T-helper 9 cell (primary cell): ENCODE data around the gene LRRC2.
"Not testable (repeated sequence)": the region's sequence is repeated elsewhere in the genome, so short reads cannot be mapped to it uniquely, and the experiment has no call there.

Experiments
- DNase-seq: peaks from one replicate; pipeline ENCODE4 v3.0.0-alpha.2; 2020

Gene LRRC2

GRCh38 chr3:46495901-46496456 is 70.1 kb downstream of the LRRC2 start:
- DNase-seq, result no peak

GRCh38 chr3:46494491-46494890 is 71.6 kb downstream of the LRRC2 start:
- DNase-seq, result not testable (repeated sequence)

- DNase-seq, result no peak
Measured at GRCh38 chr3:46492890-46493547, 73.1 kb downstream of the LRRC2 start.

- no peak for DNase-seq
Measured at GRCh38 chr3:46491089-46492070, 74.7 kb downstream of the LRRC2 start.

GRCh38 chr3:46490338-46491084 is 75.6 kb downstream of the LRRC2 start:
- no peak for DNase-seq

DNA sequence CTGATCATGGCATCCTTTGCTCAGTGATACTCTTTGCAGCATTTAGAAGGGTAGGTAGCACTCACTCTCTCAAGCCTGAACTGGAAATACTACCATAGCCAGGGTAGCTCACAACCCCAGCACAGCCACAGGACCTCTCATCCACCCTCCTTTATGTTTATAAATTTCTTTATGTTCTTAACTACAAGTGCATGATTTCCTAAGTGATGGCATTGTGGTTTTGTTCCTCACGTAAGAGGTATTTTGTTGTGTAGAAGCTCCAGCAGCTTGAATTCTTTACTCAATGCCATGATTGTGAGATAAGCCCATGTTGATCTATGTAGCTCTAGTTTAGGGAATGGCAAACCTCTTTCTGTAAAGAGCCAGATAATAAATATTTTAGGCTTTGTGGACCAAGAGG is 76.2 kb downstream of the LRRC2 start:
- DNase-seq, result no peak

GRCh38 chr3:46489381-46489780 is 76.7 kb downstream of the LRRC2 start:
- DNase-seq, result no peak

DNA sequence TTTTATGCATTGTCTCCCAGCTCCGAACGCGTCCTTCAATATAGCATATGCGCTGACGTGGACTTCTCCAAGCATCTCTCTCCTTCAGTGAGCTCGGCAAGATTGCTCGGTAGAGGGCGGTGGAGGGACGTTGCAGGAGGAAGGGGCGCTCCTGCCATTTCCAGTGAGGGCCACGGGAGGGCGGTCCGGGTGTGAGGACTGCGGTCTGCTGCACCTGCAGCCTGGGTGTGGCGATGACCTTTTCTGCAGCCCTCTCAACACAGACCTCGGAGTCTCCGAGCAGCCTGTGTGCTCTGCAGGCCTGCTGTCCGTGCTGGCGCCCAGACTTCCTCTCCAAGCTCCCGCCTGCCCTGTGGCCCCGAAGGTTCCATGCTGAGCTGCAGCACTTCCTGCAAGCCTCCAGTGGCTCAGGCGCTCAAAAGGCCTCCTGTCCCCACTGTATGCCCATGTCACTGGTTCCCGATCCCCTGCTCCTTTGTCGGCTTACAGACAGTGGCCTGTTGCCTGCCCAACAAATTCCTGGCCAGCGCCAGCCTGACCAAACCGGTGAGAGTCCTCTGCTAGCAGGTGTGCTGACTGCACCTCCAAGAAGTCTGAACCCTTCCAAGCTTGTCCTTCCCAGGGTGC is 77.3 kb downstream of the LRRC2 start:
- DNase-seq, result peak; percentile 91

DNA sequence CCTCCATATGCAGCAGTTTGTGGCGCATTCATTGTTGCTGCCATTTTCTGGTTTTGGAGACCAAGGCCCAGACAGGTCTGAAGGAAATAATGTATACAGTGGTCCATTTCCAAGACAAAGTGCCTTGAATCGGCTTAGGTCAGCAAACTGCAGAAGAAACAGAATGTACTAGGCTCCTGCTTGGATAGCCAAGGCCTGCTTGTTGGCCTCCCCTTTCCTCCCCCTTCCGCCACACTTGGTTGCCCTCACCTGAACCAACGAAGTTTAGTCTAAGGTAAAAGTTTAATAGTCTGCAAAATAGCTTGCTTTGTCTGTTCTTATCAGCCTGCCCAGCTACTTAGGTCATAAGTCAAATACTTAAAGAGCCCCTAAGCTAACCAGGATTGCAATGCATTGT is 80.3 kb downstream of the LRRC2 start:
- DNase-seq, result no peak

- no peak for DNase-seq
Measured at GRCh38 chr3:46484911-46485778, 81.0 kb downstream of the LRRC2 start.

DNA sequence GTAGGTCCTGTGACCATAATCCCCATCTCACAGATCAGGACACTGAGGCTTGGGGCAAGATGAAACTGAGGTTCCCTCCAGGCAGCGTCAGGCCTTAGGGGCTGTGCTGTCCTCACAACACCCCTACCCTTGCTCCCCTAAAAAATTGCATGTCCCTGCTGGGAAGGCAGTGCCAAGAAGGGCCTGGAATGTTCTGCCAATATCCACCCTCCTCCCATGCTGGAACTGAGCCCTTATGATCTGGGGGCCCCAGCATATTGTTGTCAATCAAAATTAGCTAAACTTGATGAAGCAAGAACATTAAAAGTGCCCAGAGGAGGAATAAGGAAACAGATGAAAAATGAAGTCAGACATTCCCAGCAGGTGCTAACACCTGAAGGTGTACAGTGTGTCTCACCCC is 81.7 kb downstream of the LRRC2 start:
- DNase-seq, result no peak

- DNase-seq, result no peak
Measured at GRCh38 chr3:46483825-46484224, 82.3 kb downstream of the LRRC2 start.

DNA sequence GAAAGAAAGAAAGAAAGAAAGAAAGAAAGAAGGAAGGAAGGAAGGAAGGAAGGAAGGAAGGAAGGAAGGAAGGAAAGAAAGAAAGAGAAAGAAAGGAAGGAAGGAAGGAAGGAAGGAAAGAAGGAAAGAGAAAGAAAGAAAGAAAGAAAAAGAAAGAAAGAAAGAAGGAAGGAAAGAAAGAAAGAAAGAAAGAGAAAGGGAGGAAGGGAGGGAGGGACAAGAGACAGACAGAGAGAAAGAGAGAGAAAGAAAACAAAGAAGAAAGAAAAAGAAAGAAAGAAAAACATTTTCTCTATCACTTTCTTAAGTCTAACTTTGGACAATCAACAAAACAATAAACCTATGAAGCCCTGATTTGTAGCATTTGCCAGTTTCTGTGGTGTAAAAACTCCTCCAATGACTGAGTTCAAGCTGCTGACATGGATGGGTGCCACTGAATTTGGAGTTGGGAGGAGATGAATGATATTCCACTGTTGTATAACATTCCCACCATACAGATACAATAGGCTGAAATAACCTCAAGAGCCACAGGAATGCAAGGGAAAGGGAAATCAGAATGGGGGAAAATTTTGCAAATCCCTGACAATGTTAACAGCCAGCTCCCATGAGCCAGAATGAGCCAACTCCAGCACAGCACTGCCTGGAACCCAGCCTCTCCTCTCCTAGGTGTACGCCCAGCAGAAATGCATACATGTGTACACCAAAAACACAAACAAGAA is 83.3 kb downstream of the LRRC2 start:
- no peak for DNase-seq

DNA sequence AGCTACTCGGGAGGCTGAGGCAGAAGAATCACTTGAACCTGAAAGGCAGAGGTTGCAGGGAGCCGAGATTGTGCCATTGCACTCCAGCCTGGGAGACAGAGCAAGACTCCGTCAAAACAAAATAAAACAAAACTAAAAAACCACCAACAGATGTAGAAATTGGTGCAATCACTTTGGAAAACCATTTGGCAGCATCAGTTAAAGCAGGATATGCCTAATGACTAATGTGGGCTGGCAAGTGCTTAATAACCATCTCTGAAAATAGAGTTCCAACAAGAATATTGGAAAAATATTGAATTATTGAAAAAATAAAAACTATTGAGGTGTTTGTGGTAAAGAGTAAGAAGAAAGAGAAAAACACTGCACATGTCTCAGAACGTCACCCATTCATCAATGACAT is 84.5 kb downstream of the LRRC2 start:
- no peak for DNase-seq

- no peak for DNase-seq
Measured at GRCh38 chr3:46480491-46481195, 85.5 kb downstream of the LRRC2 start.

GRCh38 chr3:46479696-46480095 is 86.4 kb downstream of the LRRC2 start:
- DNase-seq, result no peak

DNA sequence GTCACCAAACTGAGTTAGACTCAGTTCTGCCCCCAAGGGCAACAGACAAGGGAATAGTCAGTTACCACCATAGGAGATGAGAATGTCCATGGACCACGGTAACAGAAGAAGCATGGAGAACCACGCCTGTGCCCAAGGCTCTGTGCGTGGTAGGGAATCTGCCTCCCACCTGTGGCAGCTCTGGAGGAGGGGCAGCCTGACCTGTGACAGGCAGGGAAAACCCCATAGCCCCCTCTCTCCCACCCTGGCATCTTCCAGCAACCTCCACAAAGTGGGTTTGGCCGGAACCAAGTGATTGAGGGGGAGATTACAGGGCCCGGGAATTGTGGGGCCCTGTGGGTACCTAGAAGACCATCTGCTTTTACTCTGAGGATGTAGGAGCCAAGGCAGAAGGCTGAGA is 87.1 kb downstream of the LRRC2 start:
- DNase-seq, result no peak

- DNase-seq, result no peak
Measured at GRCh38 chr3:46478341-46478740, 87.8 kb downstream of the LRRC2 start.

DNA sequence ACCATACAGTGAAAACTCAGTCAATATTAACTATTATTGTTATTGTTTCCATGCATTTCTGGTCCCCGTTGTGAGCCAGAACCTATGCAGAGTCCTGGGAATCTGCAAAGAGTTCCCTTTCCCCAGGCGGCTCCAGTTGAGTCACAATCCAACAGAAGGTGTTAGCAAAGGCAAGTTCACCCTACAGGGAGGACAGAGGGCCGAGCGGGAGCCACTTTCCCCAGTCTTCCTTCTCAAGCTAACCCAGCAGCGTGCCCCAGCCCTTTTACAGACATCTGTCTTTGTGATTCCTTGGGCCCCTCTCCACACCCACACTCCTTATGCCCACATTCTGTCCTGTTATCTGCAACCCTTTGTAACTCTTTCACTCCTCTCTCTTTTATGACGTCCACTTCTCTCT is 88.3 kb downstream of the LRRC2 start:
- DNase-seq, result no peak

DNA sequence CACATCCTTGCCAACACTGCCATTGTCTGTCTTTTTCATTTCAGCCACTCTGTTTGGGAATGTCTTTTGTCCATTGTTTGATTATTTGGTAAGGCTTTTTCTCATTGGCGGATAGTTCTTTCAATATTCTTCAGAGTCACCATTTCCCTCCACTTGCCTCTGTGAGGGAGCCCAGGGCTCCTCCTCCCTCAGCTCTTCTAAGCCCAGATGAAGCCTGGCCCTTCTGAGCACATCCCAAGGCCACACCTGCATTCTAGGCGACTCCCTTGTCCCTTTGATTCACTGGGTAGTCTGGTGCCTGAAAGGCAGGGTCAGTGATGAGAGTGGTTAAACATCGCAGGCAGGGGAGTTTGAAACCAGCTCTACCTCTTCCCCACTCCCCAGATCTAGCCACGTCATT is 89.0 kb downstream of the LRRC2 start:
- DNase-seq, result no peak
